Measurements from ENCODE around the gene DHX8. TPM values are rescaled to one million over a fixed set of nuclear protein-coding genes. Genes with fewer than 3 reads are reported as not detected.

The DHX8 gene
- total RNA-seq, 1 experiment from 2014 or later: 34.5 TPM

- Histone ChIP-seq H4K20me1 (ENCODE audit: low read length) (no peaks in the 10 kb centered on the region), H3K9me3 (ENCODE audit: low read length) (no peaks in the 10 kb centered on the region), H3F3A (ENCODE audit: low read length, unreplicated experiment) (no peaks in the 10 kb centered on the region), H3K36me3 (ENCODE audit: low read depth, low read length) (no peaks in the 10 kb centered on the region), H3K79me2 (ENCODE audit: low read length) (no peaks in the 10 kb centered on the region), H3K4me2 (ENCODE audit: low read length) (no peak overlapping the region), H3K9me2 (replicated peaks; ENCODE audit: low read length) (no peaks in the 10 kb centered on the region), H3K4me3 (ENCODE audit: low read length) (no peak overlapping the region), H2AFZ (ENCODE audit: low read length) (no peak overlapping the region), H3K9ac (ENCODE audit: low read length) (no peak overlapping the region), H3K27me3 (ENCODE audit: low read length) (no peaks in the 10 kb centered on the region), H3K27ac (ENCODE audit: low read length) (no peak overlapping the region), H3K4me1 (ENCODE audit: insufficient read depth, low read length) (peaks cover 27% of the 10 kb centered on the region)
- BruUV-seq (replicated peaks): no TSS peak
- DNase-seq: no peak
- no peak for ATAC-seq
- intact Hi-C loops (cut with micrococcal nuclease): no loop called here
- POLR2A ChIA-PET (ENCODE audit: unreplicated experiment): no interaction called here
- CTCF ChIA-PET: no interaction called here
- no peak for TF ChIP-seq EZH2 (IDR thresholded peaks at IDR 0.05; ENCODE audit: low read length, unreplicated experiment)
- no peak for TF ChIP-seq CTCF (conservative IDR thresholded peaks at IDR 0.05; ENCODE audit: low read depth, low read length)
- no peak for TF ChIP-seq EZH2phosphoT487 (IDR thresholded peaks at IDR 0.05; ENCODE audit: borderline replicate concordance, low read length)
Observed at GRCh38 chr17:43559161-43559816, 75.5 kb downstream of the DHX8 start.

GRCh38 chr17:43560461-43561427 lies 77.0 kb downstream of the DHX8 start:
- Histone ChIP-seq H4K20me1 (ENCODE audit: low read length) (no peaks in the 10 kb centered on the region), H3K4me3 (ENCODE audit: low read length) (no peak overlapping the region), H3K27me3 (ENCODE audit: low read length) (no peaks in the 10 kb centered on the region), H3K9me2 (replicated peaks; ENCODE audit: low read length) (no peaks in the 10 kb centered on the region), H3K9ac (ENCODE audit: low read length) (no peak overlapping the region), H3K36me3 (ENCODE audit: low read depth, low read length) (no peaks in the 10 kb centered on the region), H3K4me1 (ENCODE audit: insufficient read depth, low read length) (peaks cover 21% of the 10 kb centered on the region), H2AFZ (ENCODE audit: low read length) (no peak overlapping the region), H3K27ac (ENCODE audit: low read length) (no peak overlapping the region), H3K4me2 (ENCODE audit: low read length) (no peak overlapping the region), H3K79me2 (ENCODE audit: low read length) (no peaks in the 10 kb centered on the region), H3F3A (ENCODE audit: low read length, unreplicated experiment) (no peaks in the 10 kb centered on the region), H3K9me3 (ENCODE audit: low read length) (no peaks in the 10 kb centered on the region)
- DNase-seq (no peak), ATAC-seq (no peak)
- CTCF ChIA-PET: interaction anchor here (0.6 kb wide), 2 partner anchors 9 to 1686 kb away, joined by 3 read pairs; no protein-coding TSS in a partner anchor
- BruUV-seq (replicated peaks): no TSS peak
- POLR2A ChIA-PET (ENCODE audit: unreplicated experiment): interaction anchor here (0.6 kb wide), 1 partner anchor 9 kb away, joined by 3 read pairs; no protein-coding TSS in a partner anchor
- TF ChIP-seq EZH2phosphoT487 (IDR thresholded peaks at IDR 0.05; ENCODE audit: borderline replicate concordance, low read length) (no peak), CTCF (conservative IDR thresholded peaks at IDR 0.05; ENCODE audit: low read depth, low read length) (no peak), EZH2 (IDR thresholded peaks at IDR 0.05; ENCODE audit: low read length, unreplicated experiment) (no peak)
- intact Hi-C loops (cut with micrococcal nuclease): no loop called here
